GM15510 (cell line): Measurements from ENCODE around the gene LHFPL2.

Experiments used
- POLR2A ChIP-seq: IDR thresholded peaks from 3 replicates; pipeline ENCODE4 v1.6.1; 2011; ENCODE audit warnings: borderline replicate concordance; ENCODE audit not compliant: insufficient read length; ENCODE audit errors: extremely low read depth

LHFPL2 gene

DNA sequence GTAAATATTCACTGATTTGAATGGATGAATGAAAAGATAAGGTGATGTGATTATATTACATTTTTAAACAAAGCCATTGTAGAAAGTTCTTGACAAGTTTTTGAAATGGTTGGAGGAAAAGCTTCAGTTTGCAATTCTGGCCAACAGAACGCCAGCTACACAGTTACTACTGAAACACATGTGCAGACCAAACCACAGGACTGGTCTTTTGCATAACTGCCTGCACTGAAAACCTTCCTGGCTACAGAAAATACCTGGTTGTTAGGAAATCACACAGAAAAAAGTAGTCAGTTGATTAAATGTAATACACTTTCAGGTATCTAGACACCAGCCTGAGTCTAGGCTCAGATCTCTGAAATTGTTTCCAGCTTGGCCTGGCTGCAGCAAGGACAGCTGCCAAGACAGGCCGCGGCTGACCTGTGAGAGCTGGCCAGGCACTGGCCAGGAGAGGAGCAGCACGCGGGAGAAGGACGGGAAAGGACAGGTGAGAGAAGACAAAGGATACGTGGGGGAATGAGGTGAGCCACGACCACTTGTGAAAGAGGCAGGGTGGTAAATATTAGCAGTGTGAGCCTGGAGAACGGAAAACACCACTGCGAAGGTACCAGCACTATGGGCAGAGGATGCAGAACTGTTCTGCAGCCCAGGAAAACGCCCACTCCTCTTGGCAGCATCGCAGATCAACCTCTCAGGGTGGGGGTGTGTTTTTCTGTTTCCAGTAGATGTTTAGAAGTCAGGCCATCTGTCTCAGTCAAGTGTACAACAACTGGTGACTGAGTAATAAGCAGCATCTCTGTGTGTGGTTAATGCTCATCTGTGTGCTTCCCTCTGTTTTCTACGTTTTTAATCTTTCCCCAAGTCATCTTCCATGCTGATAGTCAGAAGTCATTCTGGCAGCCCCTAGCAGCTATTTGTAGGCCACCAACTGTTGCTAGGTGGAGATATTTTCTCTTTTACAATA is 150.7 kb downstream of the LHFPL2 start:
- no peak for TF ChIP-seq POLR2A

DNA sequence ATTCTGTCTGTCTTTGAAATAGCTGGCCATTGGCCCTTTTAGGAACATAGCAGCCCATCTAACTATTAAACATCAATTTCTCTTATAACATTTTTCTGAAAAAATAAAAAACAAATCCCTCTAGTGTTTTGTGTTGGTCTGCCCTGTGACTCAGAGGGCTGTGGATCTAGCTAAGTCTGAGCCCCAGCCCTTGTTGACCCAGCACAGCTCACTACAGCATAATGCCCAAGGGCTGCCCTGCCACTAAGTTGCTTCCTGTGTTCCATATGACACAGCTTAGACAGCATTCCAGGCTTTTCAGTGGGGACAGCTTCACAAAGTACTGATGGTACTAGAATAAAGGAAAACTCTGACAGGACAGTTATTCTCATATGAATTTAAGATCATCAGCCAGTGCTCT is 152.2 kb downstream of the LHFPL2 start:
- TF ChIP-seq POLR2A = no peak

DNA sequence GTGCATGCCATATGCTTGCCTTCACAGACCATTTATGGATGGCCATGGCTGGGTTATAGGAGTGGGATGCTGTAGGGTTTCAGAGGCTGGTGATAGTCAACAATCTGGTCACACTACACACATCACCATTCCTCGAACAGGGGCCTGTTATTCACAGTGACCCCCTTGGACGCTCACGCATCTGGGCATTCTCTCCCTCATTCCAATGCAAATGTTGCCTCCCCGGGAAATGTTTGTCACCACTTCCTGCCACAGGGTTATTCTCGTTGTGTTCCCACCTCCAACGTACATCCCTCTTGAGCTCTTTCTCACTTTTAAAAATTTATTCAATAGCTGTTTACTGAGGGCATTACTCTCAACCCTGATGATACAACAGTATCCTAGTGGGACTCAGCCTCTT is 152.8 kb downstream of the LHFPL2 start:
- TF ChIP-seq POLR2A = no peak

DNA sequence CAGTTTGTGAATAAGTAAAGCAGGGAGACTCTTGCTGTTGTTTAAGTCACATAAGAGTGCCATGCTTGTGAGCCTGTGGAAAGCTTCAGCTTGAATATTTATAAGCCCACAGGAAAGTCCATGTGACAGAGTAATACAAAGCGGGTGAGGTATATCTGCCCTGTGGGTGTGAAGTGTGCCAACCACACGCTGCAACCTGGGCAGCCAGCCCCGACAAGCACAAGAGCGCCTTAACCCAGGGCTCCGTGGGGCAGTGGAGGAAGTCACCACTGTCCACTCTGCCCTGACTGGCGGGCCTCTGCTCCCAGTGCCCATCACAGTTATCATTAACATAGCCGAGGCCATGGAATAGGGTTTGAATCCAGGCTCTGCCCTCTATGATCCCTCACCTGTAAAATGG is 155.9 kb downstream of the LHFPL2 start:
- TF ChIP-seq POLR2A = no peak

DNA sequence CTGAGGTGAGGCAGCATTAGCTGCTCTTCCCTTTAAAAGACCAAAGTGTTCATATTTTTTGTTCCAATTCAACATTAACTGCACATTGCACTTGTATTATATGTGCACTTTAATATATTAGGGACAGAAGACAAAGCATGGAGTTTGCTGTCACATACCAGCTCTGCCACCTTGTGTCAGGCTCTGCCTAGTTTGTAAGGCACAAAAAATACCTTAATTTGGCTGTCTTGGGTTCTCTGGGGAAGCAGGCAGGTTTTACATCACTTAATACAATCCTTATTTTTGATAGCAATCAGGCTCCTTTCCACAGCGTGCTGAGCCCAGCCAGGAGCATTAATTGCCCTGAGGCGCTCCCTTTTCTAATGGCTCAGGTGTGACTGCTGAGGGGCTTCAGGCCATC is 156.3 kb downstream of the LHFPL2 start:
- no peak for TF ChIP-seq POLR2A

DNA sequence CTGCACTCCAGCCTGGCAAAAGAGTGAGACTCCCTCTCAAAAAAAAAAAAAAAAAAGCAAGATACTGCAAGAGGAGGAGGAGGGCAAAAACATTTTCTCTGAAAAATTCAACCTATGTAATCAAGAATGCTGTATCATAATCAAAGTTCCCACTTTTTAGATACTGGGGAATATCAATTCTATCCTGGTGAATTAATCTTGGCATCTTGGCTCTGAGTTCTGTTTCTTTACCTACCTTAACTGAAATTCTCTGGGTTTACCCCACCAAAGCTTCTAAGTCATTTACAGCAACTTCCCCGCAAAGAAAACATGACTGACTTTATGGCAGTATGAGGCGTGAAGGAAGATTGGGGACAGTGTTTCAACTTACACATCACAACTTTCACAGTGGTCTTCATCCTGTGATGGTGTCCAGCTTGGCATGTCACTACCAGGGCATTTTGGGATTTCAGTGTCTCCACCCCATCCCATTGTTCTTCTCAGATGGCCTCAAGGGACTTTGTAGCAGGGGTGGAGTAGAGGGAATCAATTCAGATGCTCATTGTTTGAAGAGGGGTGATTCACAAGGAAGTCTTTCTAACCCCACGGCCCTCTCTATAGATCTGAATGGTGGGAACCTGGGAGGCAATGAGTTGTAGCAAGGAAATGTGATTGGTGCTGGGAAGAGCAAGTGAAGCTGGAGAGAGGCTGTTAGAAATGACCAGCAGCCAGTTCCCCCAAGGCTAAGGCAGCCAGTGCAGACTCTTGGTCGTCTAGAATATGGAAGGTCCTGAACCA is 157.7 kb downstream of the LHFPL2 start:
- no peak for TF ChIP-seq POLR2A

DNA sequence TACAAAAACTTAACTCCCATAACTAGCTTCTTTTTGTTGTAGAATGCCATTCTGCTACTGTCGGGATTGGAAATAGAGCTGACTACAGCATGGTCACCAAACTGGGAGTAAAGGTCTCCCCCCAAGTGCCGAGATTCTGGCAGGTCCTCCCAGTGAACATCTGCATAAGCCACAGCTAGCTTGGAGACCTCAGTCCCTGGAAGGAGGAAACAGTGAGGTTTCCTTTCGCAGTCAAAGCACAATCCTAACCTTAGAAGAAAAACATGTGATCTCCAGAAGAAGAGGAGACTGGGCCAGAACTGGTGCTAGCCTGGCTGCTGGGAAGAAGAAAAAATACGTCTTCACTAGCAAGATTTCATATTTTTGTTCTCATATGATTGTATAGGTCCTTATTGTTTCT is 160.7 kb downstream of the LHFPL2 start:
- TF ChIP-seq POLR2A = no peak

DNA sequence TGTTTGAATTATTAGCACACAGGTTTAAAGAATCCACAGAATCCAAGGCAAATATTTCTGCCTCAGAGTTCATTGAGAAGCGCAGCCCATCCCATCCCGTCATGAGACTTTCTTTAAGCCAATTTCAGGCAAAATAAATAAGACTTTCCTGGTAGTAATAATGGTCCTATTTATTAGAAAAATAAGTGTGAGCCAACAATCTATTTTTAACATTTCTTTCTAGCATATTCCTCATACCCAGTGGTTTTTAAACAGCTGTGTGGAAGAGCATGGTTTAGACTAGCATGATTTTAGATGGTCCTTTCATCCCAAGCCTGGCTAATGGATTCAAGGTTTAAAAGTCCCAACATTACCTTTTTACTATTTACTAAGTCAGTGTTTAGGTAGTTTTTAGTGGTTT is 162.4 kb downstream of the LHFPL2 start:
- TF ChIP-seq POLR2A = no peak

DNA sequence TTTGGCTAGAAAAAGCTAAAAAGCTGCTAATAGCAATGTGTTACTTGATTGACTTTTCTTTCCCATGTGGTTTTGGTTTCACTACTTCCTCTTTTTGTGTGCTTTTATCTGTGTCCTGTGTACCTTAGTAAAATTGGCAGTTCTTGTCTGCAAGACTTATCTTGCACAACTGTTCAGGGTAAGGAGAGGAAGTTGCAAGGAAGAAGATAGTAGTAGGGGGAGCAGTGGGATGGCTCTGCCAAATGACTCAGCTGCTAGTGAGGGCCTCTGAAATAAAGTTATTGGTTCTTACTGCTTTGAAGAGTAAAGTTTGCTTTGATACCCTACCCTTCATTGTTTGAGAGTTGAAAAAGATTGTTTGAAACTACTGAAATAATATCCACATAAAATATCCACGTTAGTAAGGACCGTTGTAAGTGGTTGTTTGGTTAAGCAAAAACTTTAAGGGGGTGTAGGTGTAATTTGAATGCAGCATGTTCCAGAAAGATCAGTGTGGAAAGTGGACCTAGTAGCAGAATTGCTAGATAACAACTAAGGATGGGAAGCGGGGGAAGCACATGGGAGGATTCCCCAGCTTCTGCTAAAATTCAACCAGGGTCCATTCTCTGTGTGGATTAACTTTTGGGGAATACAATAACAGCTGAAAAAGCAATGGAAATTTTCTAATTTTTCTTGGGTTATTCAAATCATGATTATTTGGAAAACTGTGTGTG is 164.6 kb downstream of the LHFPL2 start:
- TF ChIP-seq POLR2A = no peak

DNA sequence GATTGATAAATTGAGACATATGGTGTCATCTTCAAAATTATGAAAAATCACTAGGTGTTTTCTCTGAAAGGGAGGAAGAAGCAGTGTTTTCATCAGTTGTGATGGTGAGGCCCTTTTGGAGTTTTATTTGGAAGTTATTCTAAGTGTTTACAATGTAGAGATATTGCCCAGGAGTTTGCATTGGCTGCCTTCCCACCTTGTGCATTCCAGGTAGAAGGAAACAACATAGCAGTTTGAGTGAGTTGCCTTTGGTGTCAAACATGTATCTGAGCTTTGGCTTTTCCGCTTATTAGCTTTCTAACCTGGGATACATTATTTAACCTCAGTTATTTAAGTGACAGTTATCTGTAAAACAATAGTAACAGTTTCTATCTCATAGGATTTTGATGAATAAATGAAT is 165.6 kb downstream of the LHFPL2 start:
- TF ChIP-seq POLR2A = no peak

DNA sequence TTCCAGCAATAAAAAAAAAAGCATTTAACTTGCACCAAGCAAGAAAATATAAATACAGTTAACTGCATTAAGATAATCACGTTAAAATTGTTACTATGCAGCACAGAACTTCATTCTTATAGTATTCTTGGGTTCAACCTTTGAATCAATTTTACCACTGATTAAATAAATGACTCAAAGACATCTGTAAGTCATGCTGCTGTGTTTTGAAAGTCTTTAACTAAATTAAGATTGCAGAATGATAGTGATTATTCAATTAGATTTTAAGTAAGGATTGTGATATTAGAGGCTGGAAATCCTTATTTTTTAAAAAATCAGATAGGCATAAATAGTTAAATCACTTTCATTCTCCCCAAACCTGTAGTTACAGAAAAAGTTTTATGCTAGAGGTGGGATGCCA is 171.8 kb downstream of the LHFPL2 start:
- TF ChIP-seq POLR2A = no peak

DNA sequence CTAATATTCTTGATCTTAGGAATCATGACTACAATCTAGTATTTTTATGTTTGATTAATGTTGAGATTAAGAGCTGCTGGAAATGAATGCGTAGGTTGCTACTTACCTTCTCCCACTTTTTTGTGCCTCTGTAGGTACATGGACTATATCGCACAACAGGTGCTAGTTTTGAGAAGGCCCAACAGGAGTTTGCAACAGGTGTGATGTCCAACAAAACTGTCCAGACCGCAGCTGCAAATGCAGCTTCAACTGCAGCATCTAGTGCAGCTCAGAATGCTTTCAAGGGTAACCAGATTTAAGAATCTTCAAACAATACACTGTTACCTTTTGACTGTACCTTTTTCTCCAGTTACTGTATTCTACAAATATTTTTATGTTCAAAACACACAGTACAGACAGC is 173.2 kb downstream of the LHFPL2 start:
- no peak for TF ChIP-seq POLR2A

DNA sequence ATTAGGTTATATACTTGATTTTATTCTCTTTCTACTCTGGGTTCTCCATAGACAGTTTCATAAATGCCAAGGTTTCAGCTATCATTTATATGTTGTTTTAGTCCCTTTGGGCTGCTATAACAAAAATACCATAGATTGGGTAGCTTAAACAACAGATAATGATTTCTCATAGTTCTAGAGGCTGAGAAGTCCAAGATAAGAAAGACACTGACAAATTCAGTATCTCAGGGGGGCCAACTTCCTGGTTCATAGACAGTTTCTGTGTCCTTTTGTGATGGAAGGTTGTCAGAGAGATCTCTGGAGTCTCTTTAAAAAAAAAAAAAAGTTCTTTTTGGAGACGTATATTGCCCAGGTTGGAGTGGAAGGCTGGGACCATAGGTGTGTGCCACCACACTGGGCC is 174.8 kb downstream of the LHFPL2 start:
- no peak for TF ChIP-seq POLR2A

DNA sequence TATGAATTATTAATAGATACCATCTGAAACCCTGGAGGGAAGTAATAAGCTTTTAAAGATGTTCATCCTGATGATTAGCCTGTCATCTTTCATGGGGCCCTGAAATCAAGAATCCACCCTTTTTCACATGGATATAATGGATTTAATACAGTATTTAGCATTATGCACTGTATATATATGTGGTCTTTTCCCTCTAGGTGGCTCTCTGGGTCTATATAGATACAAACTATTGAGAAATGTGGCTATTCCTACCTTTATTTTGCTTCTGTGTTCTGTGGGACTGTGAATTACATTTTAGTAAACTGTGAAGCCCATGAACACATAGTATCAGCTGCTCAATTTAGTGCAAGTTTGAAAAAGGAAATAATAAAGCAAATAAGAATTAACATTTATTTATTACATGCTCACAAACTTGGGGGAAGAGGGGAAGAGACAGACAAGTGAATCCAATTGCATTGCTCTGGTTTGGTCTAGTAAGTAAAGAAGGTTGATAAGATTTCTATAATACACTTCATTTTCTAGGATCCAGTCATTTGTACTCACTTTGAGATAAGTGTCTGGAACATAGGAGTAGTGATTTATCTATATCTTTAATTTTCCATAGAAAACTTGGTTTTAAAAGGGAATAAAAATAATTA is 176.0 kb downstream of the LHFPL2 start:
- TF ChIP-seq POLR2A = no peak

DNA sequence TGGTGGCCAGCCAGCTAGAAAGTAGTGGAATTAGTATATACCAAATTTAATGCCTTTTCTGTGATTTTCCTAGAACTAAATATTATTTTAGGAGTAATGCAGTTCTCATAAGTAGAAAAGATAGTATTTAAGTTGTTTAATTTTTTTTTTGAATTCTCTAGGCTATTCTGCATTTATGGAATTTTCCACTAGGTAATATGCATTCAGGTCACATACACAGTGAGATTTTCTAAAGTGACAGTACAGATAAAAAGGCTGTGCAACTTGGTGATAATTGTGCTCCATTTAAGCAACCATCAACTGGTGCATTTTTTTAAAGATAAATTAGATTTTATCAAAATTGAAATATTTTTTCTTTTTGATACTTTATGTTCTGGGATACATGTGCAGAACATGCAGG is 176.7 kb downstream of the LHFPL2 start:
- TF ChIP-seq POLR2A = no peak

DNA sequence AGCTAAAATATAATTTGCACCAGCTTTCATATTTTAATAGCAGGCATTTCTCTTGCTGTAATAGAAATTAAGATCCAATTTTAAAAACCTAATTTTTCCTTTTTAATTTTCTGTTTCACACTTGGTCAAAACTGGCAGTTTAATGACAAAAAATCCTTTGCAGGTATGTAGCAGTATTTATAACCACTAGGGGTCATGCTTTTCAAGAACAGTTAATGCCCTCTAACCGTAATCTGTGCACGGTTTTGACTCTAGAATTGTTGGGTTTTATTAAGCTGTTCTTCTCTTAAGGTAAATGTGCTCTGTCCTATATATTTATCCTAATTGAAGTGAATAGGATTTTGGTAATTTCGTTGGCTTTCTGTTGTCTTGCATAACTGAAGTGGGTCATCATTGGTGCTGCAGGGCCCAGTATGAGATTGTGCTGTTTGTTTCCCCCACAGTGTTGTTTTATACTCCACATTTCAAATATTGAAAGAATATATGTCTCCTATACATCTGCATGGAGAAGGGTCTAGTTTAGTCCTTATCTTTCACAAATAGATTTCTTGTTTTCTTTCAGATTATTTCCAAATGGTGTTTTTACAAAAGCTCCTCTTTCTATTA is 180.7 kb downstream of the LHFPL2 start:
- no peak for TF ChIP-seq POLR2A
